ENCODE results near the gene C5.
A peak's percentile ranks its signal among the peaks of the same experiment; 100 is the strongest.

Gene C5

DNA sequence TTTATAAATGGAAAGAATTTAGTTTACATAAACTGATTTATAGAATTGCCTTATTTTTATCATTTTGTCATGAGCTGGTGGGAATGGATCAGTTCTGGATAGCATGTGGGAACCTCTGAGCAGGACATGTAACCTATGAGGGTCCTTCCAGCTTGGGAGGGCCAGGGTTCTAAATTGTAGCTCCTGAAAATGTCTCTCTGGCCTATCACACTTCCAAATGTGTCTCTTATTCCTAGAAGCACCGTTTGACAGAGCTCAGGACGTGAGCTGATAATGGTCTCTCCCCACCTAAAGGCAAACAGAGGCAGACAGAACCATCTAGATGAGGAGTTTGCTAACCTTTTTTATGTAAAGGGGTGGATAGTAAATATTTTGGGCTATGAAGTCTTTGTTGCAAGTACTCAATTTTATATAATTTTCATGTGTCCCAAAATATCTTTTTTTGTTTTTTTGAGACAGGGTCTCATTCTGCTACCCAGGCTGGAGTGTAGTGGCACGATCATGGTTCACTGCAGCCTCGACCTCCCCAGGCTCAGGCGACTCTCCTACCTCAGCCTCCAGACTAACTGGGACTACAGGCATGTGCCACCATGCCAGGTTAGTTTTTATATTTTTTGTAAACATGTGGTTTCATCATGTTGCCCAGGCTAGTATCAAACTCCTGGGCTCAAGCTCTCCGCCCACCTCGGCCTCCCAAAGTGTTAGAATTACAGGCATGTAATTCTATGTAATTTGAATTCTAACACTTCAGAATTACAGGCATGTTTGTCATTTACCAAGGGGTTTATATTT is 127.5 kb downstream of the C5 start:
- DNase-seq, result no peak

DNA sequence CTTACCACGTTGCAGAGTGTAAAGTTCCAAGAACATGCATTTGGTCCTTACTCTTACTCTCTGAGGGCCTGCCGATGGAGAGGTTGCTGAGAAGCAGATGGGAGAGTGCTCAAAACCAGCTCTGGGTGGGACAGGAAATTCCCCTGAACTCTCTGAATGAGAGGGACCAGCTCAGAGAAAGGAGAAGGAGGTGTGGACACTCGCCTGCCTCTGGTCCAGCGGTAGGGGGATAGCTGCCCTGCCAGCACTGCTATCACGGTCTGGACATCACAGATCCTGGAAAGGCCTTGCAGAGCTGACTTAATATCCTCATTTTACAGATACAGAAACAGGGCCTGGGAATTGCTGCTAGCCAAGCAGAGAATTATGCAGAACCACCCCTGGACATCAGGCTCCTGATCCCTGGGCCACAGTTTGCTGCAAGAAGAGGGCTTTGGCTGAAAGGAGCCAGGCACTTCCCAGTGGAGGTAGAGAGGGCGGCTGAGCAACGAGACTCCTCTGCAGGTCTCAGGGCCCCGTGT is 128.4 kb downstream of the C5 start:
- DNase-seq, result no peak

DNA sequence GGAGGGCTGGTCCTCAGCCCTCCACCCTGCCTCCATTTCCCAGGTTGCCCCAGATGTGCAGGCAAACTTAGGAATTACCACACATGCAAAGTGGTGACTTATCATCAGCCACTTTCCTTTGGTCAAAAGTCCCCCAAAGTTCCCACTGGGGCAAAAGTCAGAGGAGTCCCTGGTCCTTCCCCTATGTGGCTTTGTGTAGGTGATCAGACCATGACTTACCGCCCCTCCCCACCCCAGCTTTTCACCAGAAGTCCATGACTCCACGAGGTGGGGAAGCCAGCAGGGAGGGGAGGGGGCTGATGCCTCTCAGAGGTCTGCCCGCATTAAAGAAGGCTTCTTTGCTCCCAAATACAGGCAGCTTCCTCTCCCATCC is 129.3 kb downstream of the C5 start:
- DNase-seq, result no peak

DNA sequence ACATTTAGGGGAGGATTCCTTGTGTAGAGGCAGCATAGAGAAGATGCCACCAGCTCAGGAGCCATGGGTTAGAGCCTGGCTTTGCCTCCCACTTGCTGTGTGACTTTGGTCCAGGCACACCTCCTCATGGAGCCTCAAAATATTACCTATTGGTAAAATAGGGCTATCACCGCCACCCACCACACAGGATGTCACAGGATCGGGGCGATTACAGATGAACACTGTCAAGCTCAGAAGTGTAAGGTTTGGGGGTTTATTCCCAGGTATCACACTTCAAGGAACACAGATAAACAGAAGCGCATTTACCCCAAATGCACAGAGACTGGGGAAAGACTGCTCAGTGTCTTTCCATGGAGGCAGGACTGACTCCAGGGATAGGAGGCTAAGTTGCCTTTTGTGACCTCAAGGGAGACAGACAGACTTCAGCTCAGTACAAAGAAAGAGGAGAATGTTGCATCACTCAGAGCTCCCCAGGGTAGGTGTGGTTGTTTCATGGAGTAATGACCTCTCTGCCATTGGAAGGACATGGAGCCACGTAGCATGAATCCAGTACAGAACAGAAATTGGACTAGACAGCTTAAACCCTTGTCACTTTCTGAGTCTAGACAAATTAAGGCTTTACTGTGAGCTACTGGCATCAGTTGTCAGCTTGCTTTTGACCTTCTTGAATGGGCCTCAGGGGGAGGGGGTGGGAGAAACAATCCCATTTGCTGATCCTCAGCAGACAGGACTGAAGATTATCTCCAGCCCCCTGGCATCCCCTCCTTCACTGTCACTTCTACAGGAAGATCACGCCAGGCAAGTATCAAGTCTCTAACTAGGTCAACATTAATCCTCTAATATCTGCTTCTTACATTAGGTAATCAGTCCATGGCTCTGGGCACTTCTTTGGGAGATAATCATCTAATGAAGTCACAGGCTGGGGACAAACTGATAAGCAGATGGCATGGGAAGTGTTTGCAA is 130.0 kb downstream of the C5 start:
- DNase-seq, result no peak

- no peak for DNase-seq
These were observed 130.9 kb downstream of the C5 start for GRCh38 chr9:120918931-120919842.

GRCh38 chr9:120917929-120918762 is 131.9 kb downstream of the C5 start:
- DNase-seq, result no peak

DNA sequence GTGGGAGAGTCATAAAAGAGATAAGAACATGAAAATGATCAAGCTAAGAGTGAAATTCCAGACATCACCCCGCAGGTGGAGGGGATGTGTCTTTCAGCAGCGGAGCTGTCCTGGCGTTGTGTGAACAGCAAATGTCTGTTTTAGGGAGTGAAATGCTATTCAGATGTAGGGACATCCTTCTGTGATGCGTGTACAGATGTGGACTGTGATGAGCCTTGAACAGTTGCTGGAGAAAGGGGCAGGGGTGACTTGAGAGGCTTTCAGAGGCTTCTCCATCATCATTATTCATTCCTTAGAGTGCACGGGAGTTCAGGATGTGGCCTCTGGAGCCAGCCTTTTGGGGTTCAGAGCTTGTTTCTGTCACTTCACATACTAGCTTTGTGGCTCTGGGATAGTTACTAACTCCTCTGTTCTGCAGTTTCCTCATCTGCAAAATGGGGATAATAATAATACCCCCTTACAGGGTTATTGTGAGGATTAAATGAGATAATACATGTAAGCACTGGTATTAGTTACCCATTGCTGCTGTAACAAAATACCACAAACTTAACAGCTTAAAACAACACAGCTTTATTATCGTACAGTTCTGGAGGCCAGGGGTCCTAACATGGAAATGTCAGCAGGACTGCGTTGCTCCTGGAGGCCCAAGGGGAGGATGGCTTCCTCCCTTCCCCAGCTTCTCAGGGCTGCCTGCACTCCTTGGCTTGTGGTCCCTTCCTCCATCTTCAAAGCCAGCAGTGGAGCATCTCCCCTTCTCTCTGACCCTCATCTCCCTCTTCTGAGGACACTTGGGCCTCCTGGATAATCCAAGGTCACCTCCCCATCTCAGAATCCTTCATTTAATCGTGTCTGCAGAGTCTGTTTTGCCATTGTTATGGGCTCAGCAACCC is 132.8 kb downstream of the C5 start:
- DNase-seq, result no peak

GRCh38 chr9:120916588-120916987 is 133.5 kb downstream of the C5 start:
- peak in 1 of 2 experiments; percentile 3 for DNase-seq

DNA sequence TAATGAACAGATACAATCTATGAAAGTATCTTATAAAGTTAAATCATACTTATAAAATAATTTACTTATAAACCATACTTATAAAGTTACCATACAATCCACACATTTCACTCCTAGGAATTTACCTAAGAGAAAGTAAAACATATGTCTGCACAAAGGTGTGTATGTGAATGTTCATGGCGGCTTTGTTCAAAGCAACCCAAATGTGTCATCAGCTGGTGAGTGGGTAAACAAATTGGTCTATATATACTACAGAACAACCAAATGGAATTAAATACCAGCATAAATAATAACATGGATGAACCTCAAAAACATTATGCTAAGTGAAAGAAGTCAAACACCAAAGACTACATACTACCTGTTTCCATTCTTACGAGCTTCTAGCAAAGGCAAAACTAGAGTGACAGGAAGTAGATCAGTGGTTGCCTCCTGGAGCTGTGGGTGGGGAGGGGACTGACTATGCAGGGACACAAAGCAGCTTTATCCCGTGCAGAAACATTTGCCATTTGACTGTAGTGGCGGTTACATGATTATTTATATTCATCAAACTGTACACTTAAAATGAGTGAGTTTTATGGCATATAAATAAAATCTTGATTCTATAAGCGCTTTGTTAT is 134.1 kb downstream of the C5 start:
- no peak for DNase-seq

- DNase-seq, result no peak
These were observed 135.1 kb downstream of the C5 start for GRCh38 chr9:120914953-120915352.

DNA sequence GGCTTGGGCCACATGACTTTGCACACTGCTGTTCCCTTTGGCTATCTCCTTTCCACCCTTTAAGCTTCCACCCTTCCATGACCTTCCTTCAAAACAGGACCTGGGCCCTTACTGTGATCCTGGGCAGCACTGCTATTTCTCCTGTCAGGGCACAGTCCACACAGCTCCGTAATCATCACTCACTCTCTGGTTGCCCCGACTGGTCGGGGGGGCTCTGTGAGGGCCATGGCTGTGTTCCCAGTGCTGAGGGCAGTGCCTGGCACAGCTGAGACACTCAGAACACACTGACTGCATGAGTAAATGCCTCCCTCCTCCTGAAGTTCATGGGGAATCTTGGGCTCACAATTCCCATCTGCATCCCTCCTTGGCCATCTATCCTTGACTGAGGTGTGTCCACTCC is 135.7 kb downstream of the C5 start:
- no peak for DNase-seq

GRCh38 chr9:120913647-120914264 is 136.3 kb downstream of the C5 start:
- DNase-seq, result no peak

DNA sequence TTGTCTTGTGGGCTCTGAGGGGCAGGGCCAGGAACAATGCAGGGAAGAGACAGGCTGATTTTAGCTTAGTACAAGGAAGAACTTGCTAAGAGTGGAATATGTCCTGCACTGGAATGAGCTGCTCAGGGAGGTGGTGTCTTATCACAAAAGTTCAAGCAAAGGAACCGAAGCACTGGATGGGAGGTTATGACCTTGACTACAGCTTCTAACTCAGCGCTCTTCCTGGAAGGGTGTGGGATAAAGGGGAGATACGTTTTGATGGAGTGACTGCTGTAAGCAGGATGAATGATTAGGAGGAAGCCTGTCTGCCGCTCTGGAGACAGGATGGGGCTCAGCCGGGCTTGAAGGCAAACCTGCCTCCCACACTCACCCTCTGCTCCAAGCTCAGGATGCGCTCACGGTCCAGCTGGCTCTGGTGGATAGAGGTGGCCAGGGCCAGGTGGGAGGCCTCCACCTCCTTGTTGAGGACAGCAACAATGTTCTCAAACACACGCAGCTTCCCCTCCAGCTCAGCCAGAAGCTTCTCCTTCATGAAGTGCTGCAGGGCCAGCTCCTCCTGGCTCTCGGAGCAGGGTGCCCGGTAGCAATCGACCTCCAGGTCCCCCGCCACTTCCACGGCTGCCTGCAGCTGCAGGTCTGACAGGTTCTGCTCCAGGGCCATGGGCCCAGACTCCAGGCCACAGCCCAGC is 137.0 kb downstream of the C5 start:
- DNase-seq, result no peak

- DNase-seq, result no peak
These were observed 138.7 kb downstream of the C5 start for GRCh38 chr9:120911295-120911837.

DNA sequence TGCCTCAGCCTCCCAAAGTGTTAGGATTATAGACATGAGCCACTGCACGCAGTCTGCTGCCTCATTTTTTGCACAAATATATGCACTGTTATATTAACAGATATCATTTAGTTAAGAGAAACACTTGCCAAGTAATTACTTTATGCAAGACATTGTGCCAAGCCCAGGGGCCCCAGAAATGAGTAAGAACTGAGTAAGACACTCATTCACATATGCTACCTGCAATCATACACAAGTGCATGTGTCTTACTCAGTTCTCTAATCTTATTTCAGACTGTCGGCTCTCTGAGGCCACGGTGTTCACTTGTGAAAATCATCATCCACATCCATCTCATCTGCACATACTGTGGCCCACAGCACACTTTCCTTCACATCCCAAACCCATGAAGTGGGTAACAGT is 139.4 kb downstream of the C5 start:
- no peak for DNase-seq

DNA sequence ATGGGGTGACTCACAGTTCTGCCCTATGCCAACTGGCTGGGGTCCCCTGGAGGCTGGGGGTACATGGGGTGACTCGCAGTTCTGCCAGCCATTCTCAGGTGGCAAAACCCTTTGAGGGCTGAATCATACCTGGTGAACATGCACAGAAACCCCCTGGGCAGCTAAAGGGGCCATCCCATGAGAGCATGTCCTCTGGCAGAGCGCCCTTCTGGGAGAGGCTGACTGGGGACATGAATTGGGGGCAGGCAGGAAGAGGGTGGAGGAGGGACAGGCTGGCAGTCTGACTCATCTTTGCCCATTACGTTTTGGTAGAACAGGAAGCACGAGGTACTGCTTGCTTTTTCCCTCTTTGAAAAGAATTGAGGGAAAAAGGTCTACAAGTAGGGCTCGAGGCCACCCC is 140.2 kb downstream of the C5 start:
- no peak for DNase-seq

DNA sequence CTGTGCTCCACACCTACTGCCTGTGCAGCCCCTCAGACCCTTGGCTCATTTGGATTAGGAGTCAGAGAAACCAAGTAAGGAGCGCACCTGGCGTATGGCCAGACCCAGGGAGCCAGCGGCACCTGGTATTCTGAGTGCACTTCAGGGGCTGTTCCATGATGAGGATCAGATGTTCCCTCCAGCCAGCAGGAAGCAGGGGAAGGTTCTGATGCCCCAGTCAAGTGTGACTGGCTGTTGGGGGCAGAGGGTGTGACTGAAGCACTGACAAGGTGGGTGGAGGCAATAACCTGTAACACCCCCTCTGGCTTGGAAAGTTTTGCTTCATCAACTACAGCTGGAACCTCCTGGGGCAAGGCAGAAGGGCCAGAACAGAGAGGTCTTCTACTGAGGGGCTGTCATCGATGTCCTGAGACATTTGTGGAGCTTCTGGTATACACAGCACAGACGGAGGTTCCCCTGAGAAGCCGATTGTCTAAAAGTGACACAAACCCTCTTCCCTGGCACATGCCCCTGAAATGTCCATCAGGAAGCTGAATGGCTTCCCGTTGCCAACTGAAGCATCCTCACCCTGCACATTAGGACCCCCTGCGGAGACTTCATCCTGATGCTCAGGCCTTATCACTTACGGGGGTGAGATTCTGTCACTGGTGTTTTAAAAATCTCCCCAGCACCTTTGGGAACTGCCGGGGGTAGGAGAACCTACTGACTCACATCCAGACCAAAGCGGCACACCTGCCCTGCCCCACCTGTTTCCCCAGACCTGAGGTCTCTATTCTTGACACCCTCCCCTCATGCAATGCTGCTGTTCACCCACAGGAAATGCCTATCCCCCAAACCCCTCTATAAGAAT is 144.5 kb downstream of the C5 start:
- DNase-seq, result no peak

DNA sequence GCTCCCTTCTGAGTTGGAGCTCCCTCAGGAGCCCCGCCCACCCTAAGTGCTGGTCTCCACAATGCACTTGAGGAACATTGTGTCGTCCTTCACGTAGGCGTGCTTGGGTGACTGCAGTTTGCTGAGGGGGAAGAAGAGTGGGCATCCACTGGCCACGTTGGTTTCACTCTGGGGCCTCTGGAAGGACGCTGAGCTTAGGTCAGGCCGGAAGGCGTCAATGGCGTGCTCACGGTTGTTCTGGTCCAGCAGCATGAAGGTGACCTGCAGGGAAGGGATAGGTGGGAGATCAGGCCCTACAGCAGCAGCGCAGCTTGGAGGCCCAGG is 145.1 kb downstream of the C5 start:
- no peak for DNase-seq

Data from NCI-H526 (cell line).